Peyer's patch (tissue), 4 donors: ENCODE data around the gene SAMD9L. TPM values are rescaled to one million over a fixed set of nuclear protein-coding genes. Genes with fewer than 3 reads are reported as not detected.
"Not testable (repeated sequence)": the region's sequence is repeated elsewhere in the genome, so short reads cannot be mapped to it uniquely, and the experiment has no call there.

Experiments used
- DNase-seq, 3 donors: peaks; one replicate each; pipeline ENCODE4 v3.0.0-alpha.2; 2017 to 2019
- H3K27ac ChIP-seq, 4 donors: fragments of 200-600 bp; sonication (generic); one replicate each; pipeline ENCODE4 v1.5.1; 2016 to 2019
- H3K27me3 ChIP-seq, 2 donors: fragments of 200-600 bp; sonication (generic); one replicate each; pipeline ENCODE4 v1.5.1; 2019
- H3K36me3 ChIP-seq, 3 donors: fragments of 200-600 bp; sonication (generic); one replicate each; pipeline ENCODE4 v1.5.1; 2016 to 2019
- H3K4me1 ChIP-seq, 4 donors: fragments of 200-600 bp; sonication (generic); one replicate each; pipeline ENCODE4 v1.5.1; 2016 to 2019
- H3K4me3 ChIP-seq, 4 donors: fragments of 200-600 bp; sonication (generic); 1 replicate in 3 of 4; 2 replicates in 1 of 4; pipeline ENCODE4 v1.5.1; 2016 to 2019; ENCODE audit warnings: mild to moderate bottlenecking in 1 of 4
- H3K9me3 ChIP-seq, 4 donors: fragments of 200-600 bp; sonication (generic); one replicate each; pipeline ENCODE4 v1.5.1; 2016 to 2019; ENCODE audit warnings: mild to moderate bottlenecking in 1 of 4
- CTCF ChIP-seq, 6 experiments: fragments of 450-650 bp in 4 of 6; fragments of 200-600 bp in 2 of 6; sonication (generic) in 1 of 6; IDR thresholded peaks; one replicate each; pipeline ENCODE4 v1.5.1; 2017 to 2019; ENCODE audit warnings: antibody characterized with exemption in 6 of 6, mild to moderate bottlenecking in 3 of 6, moderate library complexity in 1 of 6
- POLR2A ChIP-seq, 2 donors: fragments of 450-650 bp; IDR thresholded peaks; one replicate each; pipeline ENCODE4 v1.5.1; 2017; ENCODE audit warnings: antibody characterized with exemption in 2 of 2, mild to moderate bottlenecking in 2 of 2, moderate library complexity in 2 of 2
- total RNA-seq, 4 donors: library from RNA; depleted of rRNA; stranded (reverse); fragments of >200 nt; gene quantifications; one replicate each; pipeline ENCODE4 v1.1.0, GENCODE V29; 2016

The SAMD9L gene
- total RNA-seq, 4 donors from 2014 or later: 6.4 to 14.6 (median 11.9) TPM

GRCh38 chr7:93138576-93138975 is 9.6 kb downstream of the SAMD9L start:
- H3K27ac ChIP-seq: no peak overlapping the region
- peaks cover 0 to 63% (median 0%) of the 10 kb centered on the region in 3 donors for H3K36me3 ChIP-seq
- TF ChIP-seq CTCF (IDR thresholded peaks at IDR 0.05): no peak
- TF ChIP-seq POLR2A (IDR thresholded peaks at IDR 0.05): no peak
- no peaks in the 10 kb centered on the region for H3K27me3 ChIP-seq
- no peak overlapping the region for H3K4me3 ChIP-seq
- H3K9me3 ChIP-seq: peaks cover 0 to 7% (median 2%) of the 10 kb centered on the region in 4 donors
- no peaks in the 10 kb centered on the region for H3K4me1 ChIP-seq
- no peak for DNase-seq

GRCh38 chr7:93133005-93133404 is 15.2 kb downstream of the SAMD9L start:
- H3K36me3 ChIP-seq: peaks cover 0 to 26% (median 0%) of the 10 kb centered on the region in 3 donors
- H3K4me1 ChIP-seq: no peaks in the 10 kb centered on the region
- DNase-seq: no peak
- H3K9me3 ChIP-seq: peaks cover 0 to 25% (median 7%) of the 10 kb centered on the region in 4 donors
- no peaks in the 10 kb centered on the region for H3K27me3 ChIP-seq
- no peak overlapping the region for H3K27ac ChIP-seq
- H3K4me3 ChIP-seq: no peak overlapping the region
- TF ChIP-seq CTCF (IDR thresholded peaks at IDR 0.05) (no peak), POLR2A (IDR thresholded peaks at IDR 0.05) (no peak)

GRCh38 chr7:93132216-93132615 is 16.0 kb downstream of the SAMD9L start:
- Histone ChIP-seq H3K27me3 (no peaks in the 10 kb centered on the region), H3K9me3 (peaks cover 0 to 25% (median 8%) of the 10 kb centered on the region in 4 donors), H3K4me1 (no peaks in the 10 kb centered on the region), H3K27ac (no peak overlapping the region), H3K4me3 (no peak overlapping the region), H3K36me3 (peaks cover 0 to 23% (median 0%) of the 10 kb centered on the region in 3 donors)
- no peak for DNase-seq
- no peak for TF ChIP-seq CTCF (IDR thresholded peaks at IDR 0.05)
- TF ChIP-seq POLR2A (IDR thresholded peaks at IDR 0.05): no peak

- not testable (repeated sequence) for H3K4me1 ChIP-seq, H3K4me3 ChIP-seq, DNase-seq, H3K27ac ChIP-seq, H3K27me3 ChIP-seq, H3K9me3 ChIP-seq, H3K36me3 ChIP-seq
These were observed 21.2 kb downstream of the SAMD9L start for GRCh38 chr7:93126954-93127353.

- not testable (repeated sequence) for H3K27ac ChIP-seq, H3K36me3 ChIP-seq, H3K27me3 ChIP-seq, DNase-seq, H3K4me1 ChIP-seq, H3K4me3 ChIP-seq, H3K9me3 ChIP-seq
These were observed 24.7 kb downstream of the SAMD9L start for GRCh38 chr7:93123532-93123931.

- H3K4me1 ChIP-seq: peaks cover 0 to 8% (median 4%) of the 10 kb centered on the region in 4 donors
- no peak overlapping the region for H3K27ac ChIP-seq
- H3K36me3 ChIP-seq: no peaks in the 10 kb centered on the region
- no peaks in the 10 kb centered on the region for H3K27me3 ChIP-seq
- no peaks in the 10 kb centered on the region for H3K9me3 ChIP-seq
- no peak overlapping the region for H3K4me3 ChIP-seq
- DNase-seq: no peak
- no peak for TF ChIP-seq POLR2A (IDR thresholded peaks at IDR 0.05)
- no peak for TF ChIP-seq CTCF (IDR thresholded peaks at IDR 0.05)
These were observed 27.3 kb downstream of the SAMD9L start for GRCh38 chr7:93120592-93121549.
